ENCODE data around the gene CNKSR3. TPM values are rescaled to one million over a fixed set of nuclear protein-coding genes. Genes with fewer than 3 reads are reported as not detected.

The CNKSR3 gene
- total RNA-seq, 1 donor from 2014 or later: 11.8 TPM

DNA sequence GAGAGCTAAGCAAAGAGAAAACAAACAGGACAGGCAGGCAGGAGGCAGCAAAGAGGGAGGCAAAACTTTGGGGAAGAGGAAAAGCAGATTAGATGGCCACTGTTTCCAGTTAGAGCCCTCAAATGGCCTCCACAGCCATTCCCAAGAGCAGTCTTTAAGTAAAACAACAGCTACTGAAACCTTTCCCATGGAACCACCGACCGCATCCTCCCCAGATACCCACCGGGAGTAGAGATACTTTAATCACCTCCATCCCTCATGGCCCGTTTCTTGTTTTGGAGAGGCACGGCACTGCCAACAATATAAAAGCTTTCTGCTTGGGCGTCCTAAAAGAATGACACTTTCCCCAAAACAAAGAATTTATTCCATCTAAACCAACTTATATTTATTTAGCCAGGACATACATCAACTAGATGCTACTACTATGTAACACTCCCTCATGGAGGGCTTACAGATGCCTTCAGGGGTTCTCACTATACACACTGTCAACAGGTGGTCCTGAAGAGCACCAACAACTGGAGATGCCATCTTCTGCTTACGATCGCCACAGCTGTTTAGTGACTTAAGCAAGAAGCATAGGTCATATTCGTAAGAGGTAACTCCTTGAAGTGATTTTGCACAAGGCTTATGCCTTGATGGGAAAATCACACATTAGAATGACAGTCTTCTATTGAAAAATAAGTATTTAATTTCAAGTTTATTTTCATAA lies 43.4 kb downstream of the CNKSR3 start:
- TF ChIP-seq, protein P1, sequence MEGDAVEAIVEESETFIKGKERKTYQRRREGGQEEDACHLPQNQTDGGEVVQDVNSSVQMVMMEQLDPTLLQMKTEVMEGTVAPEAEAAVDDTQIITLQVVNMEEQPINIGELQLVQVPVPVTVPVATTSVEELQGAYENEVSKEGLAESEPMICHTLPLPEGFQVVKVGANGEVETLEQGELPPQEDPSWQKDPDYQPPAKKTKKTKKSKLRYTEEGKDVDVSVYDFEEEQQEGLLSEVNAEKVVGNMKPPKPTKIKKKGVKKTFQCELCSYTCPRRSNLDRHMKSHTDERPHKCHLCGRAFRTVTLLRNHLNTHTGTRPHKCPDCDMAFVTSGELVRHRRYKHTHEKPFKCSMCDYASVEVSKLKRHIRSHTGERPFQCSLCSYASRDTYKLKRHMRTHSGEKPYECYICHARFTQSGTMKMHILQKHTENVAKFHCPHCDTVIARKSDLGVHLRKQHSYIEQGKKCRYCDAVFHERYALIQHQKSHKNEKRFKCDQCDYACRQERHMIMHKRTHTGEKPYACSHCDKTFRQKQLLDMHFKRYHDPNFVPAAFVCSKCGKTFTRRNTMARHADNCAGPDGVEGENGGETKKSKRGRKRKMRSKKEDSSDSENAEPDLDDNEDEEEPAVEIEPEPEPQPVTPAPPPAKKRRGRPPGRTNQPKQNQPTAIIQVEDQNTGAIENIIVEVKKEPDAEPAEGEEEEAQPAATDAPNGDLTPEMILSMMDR (IDR thresholded peaks at IDR 0.05): no peak
- Histone ChIP-seq H3K4me3 (no peak overlapping the region), H3K4me1 (no peaks in the 10 kb centered on the region), H3K9me3 (no peaks in the 10 kb centered on the region), H3K27ac (no peak overlapping the region), H3K27me3 (no peaks in the 10 kb centered on the region), H3K36me3 (no peaks in the 10 kb centered on the region)
- DNase-seq (no peak), ATAC-seq (no peak)
- intact Hi-C loops (cut with DNase I): no loop called here

GRCh38 chr6:154466139-154466538 lies 44.3 kb downstream of the CNKSR3 start:
- H3K27ac ChIP-seq: no peak overlapping the region
- ATAC-seq (no peak), DNase-seq (no peak)
- no peaks in the 10 kb centered on the region for H3K27me3 ChIP-seq
- H3K4me1 ChIP-seq: no peaks in the 10 kb centered on the region
- intact Hi-C loops (cut with DNase I): no loop called here
- no peaks in the 10 kb centered on the region for H3K36me3 ChIP-seq
- TF ChIP-seq, protein P1 (IDR thresholded peaks at IDR 0.05): no peak
- H3K4me3 ChIP-seq: no peak overlapping the region
- no peaks in the 10 kb centered on the region for H3K9me3 ChIP-seq

GRCh38 chr6:154463573-154464419 lies 46.7 kb downstream of the CNKSR3 start:
- intact Hi-C loops (cut with DNase I): no loop called here
- no peaks in the 10 kb centered on the region for H3K4me1 ChIP-seq
- no peak for ATAC-seq

DNA sequence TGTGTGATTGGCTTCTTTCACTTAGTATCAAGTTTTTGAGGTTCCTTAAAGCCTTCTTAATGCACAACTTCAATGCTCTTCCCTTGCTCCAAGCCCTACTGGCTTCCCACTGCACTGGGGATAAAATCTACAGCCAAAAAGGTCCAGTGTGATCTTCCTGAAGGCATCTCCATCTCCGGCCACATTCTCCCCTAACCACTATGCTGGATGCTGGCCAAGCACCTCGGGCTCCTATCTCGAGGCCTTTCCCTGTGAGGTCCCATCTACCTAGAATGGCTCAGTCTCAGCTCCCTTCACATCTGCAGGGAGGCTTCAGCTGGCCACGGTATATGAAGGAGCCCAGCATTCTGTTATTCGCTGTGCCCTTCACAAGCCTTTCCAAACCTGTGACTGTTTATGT lies 48.1 kb downstream of the CNKSR3 start:
- DNase-seq: no peak
- intact Hi-C loops (cut with DNase I): no loop called here
- no peak for ATAC-seq
- H3K27ac ChIP-seq: no peak overlapping the region
- TF ChIP-seq, protein P1 (IDR thresholded peaks at IDR 0.05): no peak
- no peak overlapping the region for H3K4me3 ChIP-seq
- no peaks in the 10 kb centered on the region for H3K36me3 ChIP-seq
- no peaks in the 10 kb centered on the region for H3K9me3 ChIP-seq
- H3K27me3 ChIP-seq: no peaks in the 10 kb centered on the region
- H3K4me1 ChIP-seq: no peaks in the 10 kb centered on the region

More at GRCh38 chr6:154463573-154464419, 46.7 kb downstream of the CNKSR3 start:
- Histone ChIP-seq H3K36me3 (no peaks in the 10 kb centered on the region), H3K4me3 (no peak overlapping the region), H3K27me3 (no peaks in the 10 kb centered on the region), H3K9me3 (no peaks in the 10 kb centered on the region), H3K27ac (no peak overlapping the region)
- DNase-seq: no peak
- TF ChIP-seq, protein P1 (IDR thresholded peaks at IDR 0.05): no peak

DNA sequence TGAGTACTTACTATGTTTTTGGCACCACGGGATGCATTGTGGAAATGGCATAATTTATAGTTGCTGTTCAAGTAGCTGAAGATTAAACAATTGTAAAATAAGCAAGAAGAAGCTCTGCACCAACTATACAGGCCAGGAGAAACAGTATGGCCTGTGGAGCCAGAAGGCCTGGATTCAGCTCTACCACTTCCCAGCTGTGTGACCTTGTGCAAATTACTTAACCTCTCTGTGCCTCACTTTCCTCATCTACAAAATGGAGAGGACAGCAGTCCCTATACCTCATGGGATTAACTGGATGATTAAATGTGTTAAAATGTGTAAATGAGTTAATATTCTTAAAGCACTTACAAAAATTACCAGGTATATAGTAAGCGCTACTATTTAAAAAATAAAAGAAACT lies 49.1 kb downstream of the CNKSR3 start:
- H3K27me3 ChIP-seq: no peaks in the 10 kb centered on the region
- DNase-seq: no peak
- H3K9me3 ChIP-seq: no peaks in the 10 kb centered on the region
- TF ChIP-seq, protein P1 (IDR thresholded peaks at IDR 0.05): no peak
- H3K36me3 ChIP-seq: no peaks in the 10 kb centered on the region
- intact Hi-C loops (cut with DNase I): no loop called here
- H3K4me1 ChIP-seq: no peaks in the 10 kb centered on the region
- ATAC-seq: no peak
- H3K4me3 ChIP-seq: no peak overlapping the region
- no peak overlapping the region for H3K27ac ChIP-seq
